Naive thymus-derived CD4-positive, alpha-beta T cell (primary cell): ENCODE measurements around the gene ZFP2. TPM values are rescaled to one million over a fixed set of nuclear protein-coding genes. Genes with fewer than 3 reads are reported as not detected.
"Not testable (repeated sequence)": the region's sequence is repeated elsewhere in the genome, so short reads cannot be mapped to it uniquely, and the experiment has no call there.

Source experiments
- ATAC-seq: fragments of 150-1000 bp; cut with Tn5 transposase; 2 replicates; pipeline ENCODE4 v1.10.0; 2021; ENCODE audit warnings: mild to moderate bottlenecking, moderate library complexity
- CTCF ChIA-PET: fragments of 350-600 bp; sonication (Branson Sonifier 250); formaldehyde crosslinking; loops from one replicate; lab custom pipeline; 2021; ENCODE audit warnings: antibody characterized with exemption; lab: Charles Lee
- POLR2A ChIA-PET: fragments of 350-600 bp; sonication (Branson Sonifier 250); formaldehyde crosslinking; loops from one replicate; lab custom pipeline; 2021; ENCODE audit warnings: antibody characterized with exemption, inconsistent platforms; lab: Charles Lee
- DNase-seq, 9 donors: peaks; one replicate each; pipeline versions ENCODE4 v3.0.0 to v3.0.0-alpha.2; 2020 to 2022; ENCODE audit warnings: mixed read lengths in 1 of 9
- H3K27ac ChIP-seq: one replicate; pipeline ENCODE4 v1.7.0; 2013; ENCODE audit warnings: mild to moderate bottlenecking, low read depth, low read length, moderate library complexity
- H3K27me3 ChIP-seq, 2 donors: one replicate each; pipeline ENCODE4 v1.7.0; 2013; ENCODE audit warnings: low read length in 2 of 2, mild to moderate bottlenecking in 2 of 2, moderate library complexity in 2 of 2; ENCODE audit not compliant: control insufficient read depth in 2 of 2, insufficient read depth in 2 of 2
- H3K36me3 ChIP-seq, 3 experiments: 1 replicate in 2 of 3; 2 replicates in 1 of 3; pipeline ENCODE4 v1.7.0; 2013; ENCODE audit warnings: low read length in 3 of 3, mild to moderate bottlenecking in 3 of 3, moderate library complexity in 1 of 3; ENCODE audit not compliant: insufficient read depth in 3 of 3, control insufficient read depth in 2 of 3
- H3K4me1 ChIP-seq, 2 donors: one replicate each; pipeline ENCODE4 v1.7.0; 2013; ENCODE audit warnings: low read length in 2 of 2, mild to moderate bottlenecking in 2 of 2, moderate library complexity in 1 of 2; ENCODE audit not compliant: control insufficient read depth in 2 of 2, insufficient read depth in 2 of 2
- H3K4me3 ChIP-seq: 2 replicates; pipeline ENCODE4 v1.7.0; 2013; ENCODE audit warnings: mild to moderate bottlenecking, low read length
- H3K9me3 ChIP-seq, 3 experiments: 1 replicate in 2 of 3; 2 replicates in 1 of 3; pipeline ENCODE4 v1.7.0; 2013; ENCODE audit warnings: low read length in 3 of 3; ENCODE audit not compliant: control insufficient read depth in 2 of 3
- H3K27ac Mint-ChIP-seq, 9 donors: one replicate each; pipeline ENCODE4 v1.8.0; 2020 to 2022; ENCODE audit warnings: mixed read lengths in 9 of 9, mild to moderate bottlenecking in 8 of 9, moderate library complexity in 5 of 9, inconsistent platforms in 2 of 9
- H3K27me3 Mint-ChIP-seq, 5 donors: one replicate each; pipeline ENCODE4 v1.8.0; 2021 to 2022; ENCODE audit warnings: mixed read lengths in 5 of 5, mild to moderate bottlenecking in 1 of 5
- H3K36me3 Mint-ChIP-seq, 5 donors: one replicate each; pipeline ENCODE4 v1.8.0; 2020 to 2022; ENCODE audit warnings: mixed read lengths in 5 of 5, mild to moderate bottlenecking in 3 of 5, inconsistent platforms in 1 of 5
- H3K4me1 Mint-ChIP-seq, 7 donors: one replicate each; pipeline ENCODE4 v1.8.0; 2020 to 2022; ENCODE audit warnings: mixed read lengths in 7 of 7, mild to moderate bottlenecking in 3 of 7, inconsistent platforms in 1 of 7
- H3K4me3 Mint-ChIP-seq, 10 donors: one replicate each; pipeline ENCODE4 v1.8.0; 2020 to 2022; ENCODE audit warnings: mild to moderate bottlenecking in 10 of 10, mixed read lengths in 10 of 10, moderate library complexity in 6 of 10, inconsistent platforms in 2 of 10
- H3K9me3 Mint-ChIP-seq, 11 donors: one replicate each; pipeline ENCODE4 v1.8.0; 2020 to 2022; ENCODE audit warnings: mixed read lengths in 11 of 11, mild to moderate bottlenecking in 4 of 11, inconsistent platforms in 1 of 11, moderate library complexity in 1 of 11
- intact Hi-C, 2 donors: fragments of 100-400 bp; cut with micrococcal nuclease; formaldehyde crosslinking; loops; one replicate each; pipeline ENCODE4 v1.15.1; 2023
- polyA plus RNA-seq, 2 donors: library from polyadenylated mRNA; unstranded; fragments of 300-500 nt; fragmentation: Illumina TruSeq; gene quantifications; one replicate each; pipeline ENCODE4 v1.2.3, GENCODE V29; 2021
- total RNA-seq, 6 experiments: library from RNA in 5 of 6; stranded (reverse) in 5 of 6; gene quantifications; 1 replicate in 5 of 6; 2 replicates in 1 of 6; pipeline ENCODE4 v1.2.3 and lab custom pipeline; 2021 to 2026

Gene ZFP2
- total and polyA plus RNA-seq, 7 experiments from 2014 or later: 0.17 to 3.2 (median 0.82) TPM

DNA sequence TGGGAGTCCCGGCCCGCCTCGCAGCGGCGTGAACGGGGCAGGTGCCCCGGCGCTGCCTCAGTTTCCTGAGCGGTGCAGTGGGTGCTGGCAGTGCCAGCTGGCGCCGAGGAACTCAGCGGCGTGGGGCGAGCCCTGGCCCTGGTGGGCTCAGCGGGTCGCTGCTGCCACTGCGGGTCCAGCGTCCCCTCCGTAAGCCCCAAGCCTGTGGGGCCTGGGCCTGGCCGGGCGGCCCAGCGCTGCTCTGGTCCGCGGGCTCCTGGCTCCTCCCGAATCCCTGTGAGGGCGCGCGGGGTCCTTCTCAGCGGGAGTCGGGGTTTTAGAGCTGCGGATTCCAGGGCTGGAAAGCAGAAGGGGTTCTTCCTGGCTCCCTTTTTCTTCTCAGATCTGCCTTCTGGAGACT is 35.1 kb upstream of the ZFP2 start:
- Histone ChIP-seq H3K36me3 (peaks cover 0 to 17% (median 0%) of the 10 kb centered on the region in 3 experiments), H3K4me3 (peak overlapping the region; percentile 77), H3K27ac (peak overlapping the region; percentile 75)
- CTCF ChIA-PET, H3K27me3 Mint-ChIP-seq, intact Hi-C loops, POLR2A ChIA-PET, H3K27ac Mint-ChIP-seq, ATAC-seq, DNase-seq, H3K4me1 ChIP-seq, H3K27me3 ChIP-seq, H3K9me3 ChIP-seq: not testable (repeated sequence)
- Mint-ChIP-seq H3K36me3 (peaks cover 9 to 35% (median 32%) of the 10 kb centered on the region in 5 donors), H3K4me1 (peaks cover 22 to 34% (median 30%) of the 10 kb centered on the region in 7 donors), H3K9me3 (peaks cover 0 to 11% (median 0%) of the 10 kb centered on the region in 11 donors), H3K4me3 (peak overlapping the region in 5 of 10 donors; percentile 67 to 93 (median 88))

- no peaks in the 10 kb centered on the region for H3K9me3 ChIP-seq
- POLR2A ChIA-PET: no interaction called here
- intact Hi-C loops: no loop called here
- CTCF ChIA-PET: no interaction called here
- peak overlapping the region; percentile 6 to 76 (median 53) for H3K27ac Mint-ChIP-seq
- ATAC-seq (no peak), DNase-seq (no peak)
- H3K4me3 Mint-ChIP-seq: peak overlapping the region; percentile 63 to 88 (median 82)
- peaks cover 11 to 45% (median 42%) of the 10 kb centered on the region in 5 donors for H3K36me3 Mint-ChIP-seq
- H3K27ac ChIP-seq: no peak overlapping the region
- H3K4me1 Mint-ChIP-seq: peaks cover 22 to 34% (median 30%) of the 10 kb centered on the region in 7 donors
- peaks cover 0 to 27% (median 0%) of the 10 kb centered on the region in 3 experiments for H3K36me3 ChIP-seq
- no peaks in the 10 kb centered on the region for H3K27me3 Mint-ChIP-seq
- peaks cover 0 to 15% (median 0%) of the 10 kb centered on the region in 11 donors for H3K9me3 Mint-ChIP-seq
- no peak overlapping the region for H3K4me3 ChIP-seq
- H3K27me3 ChIP-seq: no peaks in the 10 kb centered on the region
- peaks cover 5 to 6% of the 10 kb centered on the region in 2 donors for H3K4me1 ChIP-seq
Observed at GRCh38 chr5:178861627-178862026, 34.1 kb upstream of the ZFP2 start.

DNA sequence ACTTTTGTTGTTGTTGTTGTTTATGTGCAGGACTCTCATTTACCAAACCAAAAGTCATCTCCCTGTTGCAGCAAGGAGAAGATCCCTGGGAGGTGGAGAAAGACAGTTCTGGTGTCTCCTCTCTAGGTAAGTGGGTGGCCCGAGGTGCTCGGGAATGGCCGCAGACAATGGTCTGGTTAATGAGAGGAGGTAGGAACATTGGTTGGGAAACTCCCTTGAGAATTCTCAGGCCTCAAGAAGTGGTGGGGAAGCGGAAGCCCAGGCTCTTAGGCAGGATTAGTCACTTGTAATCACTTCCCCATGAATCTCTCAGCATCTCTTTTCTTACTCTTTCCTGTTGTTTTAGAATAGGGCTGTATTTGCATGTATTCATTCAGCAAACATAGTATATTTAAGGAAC is 28.8 kb upstream of the ZFP2 start:
- Mint-ChIP-seq H3K36me3 (peaks cover 42 to 89% (median 83%) of the 10 kb centered on the region in 5 donors), H3K9me3 (peaks cover 7 to 46% (median 26%) of the 10 kb centered on the region in 11 donors), H3K4me1 (peaks cover 8 to 16% (median 12%) of the 10 kb centered on the region in 7 donors), H3K27ac (no peak overlapping the region), H3K27me3 (no peaks in the 10 kb centered on the region), H3K4me3 (no peak overlapping the region)
- CTCF ChIA-PET: no interaction called here
- ATAC-seq (no peak), DNase-seq (no peak)
- POLR2A ChIA-PET: no interaction called here
- Histone ChIP-seq H3K9me3 (peaks cover 0 to 14% (median 0%) of the 10 kb centered on the region in 3 experiments), H3K4me1 (no peaks in the 10 kb centered on the region), H3K27ac (no peak overlapping the region), H3K27me3 (no peaks in the 10 kb centered on the region), H3K36me3 (peaks cover 0 to 75% (median 4%) of the 10 kb centered on the region in 3 experiments), H3K4me3 (no peak overlapping the region)
- intact Hi-C loops: no loop called here

- Mint-ChIP-seq H3K4me3 (no peak overlapping the region), H3K4me1 (peaks cover 0 to 8% (median 6%) of the 10 kb centered on the region in 7 donors), H3K36me3 (peaks cover 61 to 99% (median 95%) of the 10 kb centered on the region in 5 donors), H3K27ac (no peak overlapping the region), H3K9me3 (peaks cover 15 to 72% (median 50%) of the 10 kb centered on the region in 11 donors), H3K27me3 (no peaks in the 10 kb centered on the region)
- ATAC-seq (no peak), DNase-seq (no peak)
- peaks cover 3 to 90% (median 4%) of the 10 kb centered on the region in 3 experiments for H3K36me3 ChIP-seq
- no peak overlapping the region for H3K27ac ChIP-seq
- no peak overlapping the region for H3K4me3 ChIP-seq
- POLR2A ChIA-PET: no interaction called here
- intact Hi-C loops: no loop called here
- no peaks in the 10 kb centered on the region for H3K4me1 ChIP-seq
- CTCF ChIA-PET: no interaction called here
- H3K27me3 ChIP-seq: no peaks in the 10 kb centered on the region
- H3K9me3 ChIP-seq: peaks cover 0 to 39% (median 6%) of the 10 kb centered on the region in 3 experiments
Observed at GRCh38 chr5:178869577-178869976, 26.1 kb upstream of the ZFP2 start.

- peaks cover 16 to 81% (median 58%) of the 10 kb centered on the region in 11 donors for H3K9me3 Mint-ChIP-seq
Observed at GRCh38 chr5:178870411-178870810, 25.3 kb upstream of the ZFP2 start.

GRCh38 chr5:178872302-178872701 is 23.4 kb upstream of the ZFP2 start:
- peaks cover 7 to 93% (median 13%) of the 10 kb centered on the region in 3 experiments for H3K36me3 ChIP-seq
- H3K27ac Mint-ChIP-seq: no peak overlapping the region

More at GRCh38 chr5:178870411-178870810, 25.3 kb upstream of the ZFP2 start:
- no peak for DNase-seq
- H3K4me3 ChIP-seq: no peak overlapping the region
- intact Hi-C loops: no loop called here
- CTCF ChIA-PET: no interaction called here
- H3K9me3 ChIP-seq: peaks cover 0 to 47% (median 6%) of the 10 kb centered on the region in 3 experiments
- peaks cover 7 to 93% (median 9%) of the 10 kb centered on the region in 3 experiments for H3K36me3 ChIP-seq
- H3K27me3 ChIP-seq: no peaks in the 10 kb centered on the region
- no peak overlapping the region for H3K27ac ChIP-seq
- peaks cover 0 to 8% (median 6%) of the 10 kb centered on the region in 7 donors for H3K4me1 Mint-ChIP-seq
- H3K27me3 Mint-ChIP-seq: no peaks in the 10 kb centered on the region
- no peak overlapping the region for H3K27ac Mint-ChIP-seq
- H3K36me3 Mint-ChIP-seq: peaks cover 69 to 99% (median 97%) of the 10 kb centered on the region in 5 donors
- no peak overlapping the region for H3K4me3 Mint-ChIP-seq
- ATAC-seq: no peak
- H3K4me1 ChIP-seq: no peaks in the 10 kb centered on the region
- POLR2A ChIA-PET: no interaction called here

More at GRCh38 chr5:178872302-178872701, 23.4 kb upstream of the ZFP2 start:
- H3K4me3 ChIP-seq: no peak overlapping the region
- H3K4me1 ChIP-seq: no peaks in the 10 kb centered on the region
- no peaks in the 10 kb centered on the region for H3K27me3 Mint-ChIP-seq
- no peak overlapping the region for H3K27ac ChIP-seq
- peaks cover 75 to 99% (median 97%) of the 10 kb centered on the region in 5 donors for H3K36me3 Mint-ChIP-seq
- H3K9me3 Mint-ChIP-seq: peaks cover 22 to 92% (median 71%) of the 10 kb centered on the region in 11 donors
- ATAC-seq (no peak), DNase-seq (no peak)
- ChIA-PET POLR2A (no interaction called here), CTCF (no interaction called here)
- H3K4me1 Mint-ChIP-seq: peaks cover 0 to 8% (median 6%) of the 10 kb centered on the region in 7 donors
- peak overlapping the region in 1 of 10 donors; percentile 0 for H3K4me3 Mint-ChIP-seq
- H3K9me3 ChIP-seq: peaks cover 0 to 66% (median 6%) of the 10 kb centered on the region in 3 experiments
- intact Hi-C loops: no loop called here
- H3K27me3 ChIP-seq: no peaks in the 10 kb centered on the region
